ENCODE measurements around the gene HTR3C.
"Not testable (repeated sequence)": the region's sequence is repeated elsewhere in the genome, so short reads cannot be mapped to it uniquely, and the experiment has no call there.

Gene HTR3C

DNA sequence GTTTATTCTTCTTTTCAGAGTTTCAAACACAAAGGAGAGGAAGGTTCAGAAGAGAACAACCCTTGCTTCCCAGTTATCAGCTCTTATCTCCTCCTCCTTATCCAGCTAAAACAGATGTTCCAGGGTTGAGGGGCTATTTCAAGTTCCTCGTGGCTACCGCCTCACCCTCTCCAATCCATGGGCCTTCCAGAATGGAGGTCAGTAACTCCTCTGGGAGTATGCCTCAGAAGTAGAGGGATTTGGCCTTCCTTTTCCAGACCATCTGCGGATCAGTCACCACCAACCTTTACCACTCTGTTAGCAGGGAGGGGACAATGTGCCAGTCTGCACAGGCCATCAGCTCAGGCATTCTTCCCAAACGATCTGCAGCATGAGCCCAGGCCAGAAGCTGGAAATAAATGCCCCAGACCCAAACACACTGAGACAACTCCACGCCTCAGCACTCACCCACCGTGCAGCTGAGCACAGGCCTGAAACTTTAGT lies 14.8 kb downstream of the HTR3C start:
- Histone ChIP-seq H3K27ac (ENCODE audit: low read length) (no peak overlapping the region), H3K9me3 (ENCODE audit: control insufficient read depth in 2 of 2, low read length in 2 of 2) (no peaks in the 10 kb centered on the region), H3K27me3 (ENCODE audit: control insufficient read depth in 1 of 2, insufficient read depth in 2 of 2, low read length in 2 of 2) (no peaks in the 10 kb centered on the region), H3K36me3 (ENCODE audit: control insufficient read depth in 2 of 2, insufficient read depth in 2 of 2, low read length in 2 of 2) (no peaks in the 10 kb centered on the region), H3K4me1 (ENCODE audit: control insufficient read depth, insufficient read depth, low read length) (no peaks in the 10 kb centered on the region), H3K4me3 (ENCODE audit: low read length in 2 of 2) (no peak overlapping the region), H3K9ac (ENCODE audit: low read length in 2 of 2) (no peak overlapping the region)

DNA sequence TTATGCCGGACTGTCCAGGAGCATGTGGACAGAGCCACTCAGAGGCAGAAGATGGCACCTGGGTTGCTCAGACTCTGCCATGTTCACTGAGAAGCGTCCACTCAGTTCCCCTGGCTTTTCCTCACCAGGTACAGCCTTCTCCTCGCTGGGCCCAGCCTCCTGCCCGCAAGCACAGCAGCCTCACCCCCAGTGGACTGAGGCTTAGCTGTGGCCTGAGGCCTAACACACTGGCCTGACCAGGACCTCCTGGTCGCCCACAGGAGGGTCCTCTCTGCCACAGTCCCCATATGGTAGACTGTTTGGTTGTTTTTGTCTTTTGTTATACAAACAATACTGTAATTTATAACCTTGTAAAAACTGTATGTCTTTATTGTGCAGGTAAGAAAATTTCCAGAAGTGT lies 15.5 kb downstream of the HTR3C start:
- Histone ChIP-seq H3K27me3 (ENCODE audit: control insufficient read depth in 1 of 2, insufficient read depth in 2 of 2, low read length in 2 of 2) (no peaks in the 10 kb centered on the region), H3K27ac (ENCODE audit: low read length) (no peak overlapping the region), H3K4me3 (ENCODE audit: low read length in 2 of 2) (no peak overlapping the region), H3K4me1 (ENCODE audit: control insufficient read depth, insufficient read depth, low read length) (no peaks in the 10 kb centered on the region), H3K9me3 (ENCODE audit: control insufficient read depth in 2 of 2, low read length in 2 of 2) (no peaks in the 10 kb centered on the region), H3K36me3 (ENCODE audit: control insufficient read depth in 2 of 2, insufficient read depth in 2 of 2, low read length in 2 of 2) (no peaks in the 10 kb centered on the region), H3K9ac (ENCODE audit: low read length in 2 of 2) (no peak overlapping the region)

- not testable (repeated sequence) for H3K36me3 ChIP-seq (ENCODE audit: control insufficient read depth in 2 of 2, insufficient read depth in 2 of 2, low read length in 2 of 2); H3K27me3 ChIP-seq (ENCODE audit: control insufficient read depth in 1 of 2, insufficient read depth in 2 of 2, low read length in 2 of 2); H3K4me3 ChIP-seq (ENCODE audit: low read length in 2 of 2); H3K9me3 ChIP-seq (ENCODE audit: control insufficient read depth in 2 of 2, low read length in 2 of 2); H3K4me1 ChIP-seq (ENCODE audit: control insufficient read depth, insufficient read depth, low read length); H3K27ac ChIP-seq (ENCODE audit: low read length); H3K9ac ChIP-seq (ENCODE audit: low read length in 2 of 2)
Observed at GRCh38 chr3:184071142-184071541, 18.3 kb downstream of the HTR3C start.

GRCh38 chr3:184073621-184074020 lies 20.8 kb downstream of the HTR3C start:
- no peaks in the 10 kb centered on the region for H3K27me3 ChIP-seq (ENCODE audit: control insufficient read depth in 1 of 2, insufficient read depth in 2 of 2, low read length in 2 of 2)
- no peaks in the 10 kb centered on the region for H3K9me3 ChIP-seq (ENCODE audit: control insufficient read depth in 2 of 2, low read length in 2 of 2)
- H3K4me3 ChIP-seq (ENCODE audit: low read length in 2 of 2) = no peak overlapping the region
- H3K4me1 ChIP-seq (ENCODE audit: control insufficient read depth, insufficient read depth, low read length) = no peaks in the 10 kb centered on the region
- no peaks in the 10 kb centered on the region for H3K36me3 ChIP-seq (ENCODE audit: control insufficient read depth in 2 of 2, insufficient read depth in 2 of 2, low read length in 2 of 2)
- H3K9ac ChIP-seq (ENCODE audit: low read length in 2 of 2) = no peak overlapping the region
- H3K27ac ChIP-seq (ENCODE audit: low read length) = no peak overlapping the region

DNA sequence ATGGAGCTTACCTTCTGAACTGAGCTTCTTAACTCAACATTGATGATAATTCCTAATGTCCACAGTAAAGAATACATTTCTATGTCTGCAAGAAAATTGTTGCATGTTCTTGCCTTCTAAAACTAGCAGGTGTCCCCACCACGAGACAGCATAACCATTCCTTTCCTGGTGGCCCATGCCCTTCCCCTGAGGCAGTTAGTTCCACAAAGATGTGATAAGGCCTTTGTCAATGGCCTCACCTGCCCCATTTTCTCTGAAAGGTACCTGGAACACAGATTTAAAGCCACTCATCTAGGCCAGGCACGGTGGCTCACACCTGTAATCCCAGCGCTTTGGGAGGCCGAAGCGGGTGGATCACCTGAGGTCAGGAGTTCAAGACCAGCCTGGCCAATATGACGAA lies 23.1 kb downstream of the HTR3C start:
- H3K4me3 ChIP-seq (ENCODE audit: low read length in 2 of 2) = no peak overlapping the region
- H3K9ac ChIP-seq (ENCODE audit: low read length in 2 of 2) = no peak overlapping the region
- H3K9me3 ChIP-seq (ENCODE audit: control insufficient read depth in 2 of 2, low read length in 2 of 2) = no peaks in the 10 kb centered on the region
- no peak overlapping the region for H3K27ac ChIP-seq (ENCODE audit: low read length)
- H3K4me1 ChIP-seq (ENCODE audit: control insufficient read depth, insufficient read depth, low read length) = no peaks in the 10 kb centered on the region
- no peaks in the 10 kb centered on the region for H3K36me3 ChIP-seq (ENCODE audit: control insufficient read depth in 2 of 2, insufficient read depth in 2 of 2, low read length in 2 of 2)
- no peaks in the 10 kb centered on the region for H3K27me3 ChIP-seq (ENCODE audit: control insufficient read depth in 1 of 2, insufficient read depth in 2 of 2, low read length in 2 of 2)

DNA sequence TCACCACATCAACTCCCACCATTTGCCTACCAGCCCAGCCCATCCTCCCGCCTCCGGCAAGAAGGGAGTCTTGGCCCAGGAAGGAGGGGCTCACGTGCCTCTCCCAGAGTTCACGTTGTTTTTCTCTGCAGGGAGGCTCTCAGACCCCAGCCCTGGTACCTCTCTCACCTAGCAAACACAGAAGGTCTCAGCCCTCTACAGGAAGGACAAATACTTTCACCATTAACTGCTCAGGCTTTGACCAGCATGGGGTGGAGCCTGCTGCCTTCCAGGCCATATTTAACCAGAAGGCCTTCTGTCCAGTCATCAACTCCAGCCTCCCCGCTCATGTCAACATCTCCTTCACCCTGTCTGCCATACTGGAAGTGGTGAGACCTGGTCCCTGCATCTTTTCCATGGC lies 25.0 kb downstream of the HTR3C start:
- Histone ChIP-seq H3K36me3 (ENCODE audit: control insufficient read depth in 2 of 2, insufficient read depth in 2 of 2, low read length in 2 of 2) (no peaks in the 10 kb centered on the region), H3K4me3 (ENCODE audit: low read length in 2 of 2) (no peak overlapping the region), H3K9ac (ENCODE audit: low read length in 2 of 2) (no peak overlapping the region), H3K27me3 (ENCODE audit: control insufficient read depth in 1 of 2, insufficient read depth in 2 of 2, low read length in 2 of 2) (no peaks in the 10 kb centered on the region), H3K27ac (ENCODE audit: low read length) (no peak overlapping the region), H3K9me3 (ENCODE audit: control insufficient read depth in 2 of 2, low read length in 2 of 2) (no peaks in the 10 kb centered on the region), H3K4me1 (ENCODE audit: control insufficient read depth, insufficient read depth, low read length) (no peaks in the 10 kb centered on the region)

DNA sequence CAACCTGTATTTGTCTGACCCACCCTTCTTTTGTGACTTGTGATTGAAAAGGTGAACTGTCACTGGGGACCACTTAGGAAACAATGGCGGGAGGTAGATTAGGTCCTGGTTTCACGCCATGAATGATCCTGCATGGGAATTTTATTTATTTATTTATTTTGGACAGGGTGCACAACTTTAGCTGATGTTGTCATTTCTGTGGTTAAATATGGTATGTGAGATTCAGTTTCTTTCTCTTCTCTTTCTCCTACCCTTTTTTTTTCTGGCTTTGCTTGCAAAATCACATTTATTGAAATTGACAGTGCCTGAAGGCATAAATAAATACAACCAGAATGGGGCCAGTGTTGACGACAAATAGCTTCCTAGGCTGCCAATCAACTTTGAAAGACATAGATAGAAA lies 26.0 kb downstream of the HTR3C start:
- H3K9ac ChIP-seq (ENCODE audit: low read length in 2 of 2) = no peak overlapping the region
- no peak overlapping the region for H3K4me3 ChIP-seq (ENCODE audit: low read length in 2 of 2)
- no peak overlapping the region for H3K27ac ChIP-seq (ENCODE audit: low read length)
- no peaks in the 10 kb centered on the region for H3K9me3 ChIP-seq (ENCODE audit: control insufficient read depth in 2 of 2, low read length in 2 of 2)
- H3K36me3 ChIP-seq (ENCODE audit: control insufficient read depth in 2 of 2, insufficient read depth in 2 of 2, low read length in 2 of 2) = no peaks in the 10 kb centered on the region
- H3K4me1 ChIP-seq (ENCODE audit: control insufficient read depth, insufficient read depth, low read length) = no peaks in the 10 kb centered on the region
- no peaks in the 10 kb centered on the region for H3K27me3 ChIP-seq (ENCODE audit: control insufficient read depth in 1 of 2, insufficient read depth in 2 of 2, low read length in 2 of 2)

- H3K27ac ChIP-seq (ENCODE audit: low read length) = no peak overlapping the region
- no peak overlapping the region for H3K9ac ChIP-seq (ENCODE audit: low read length in 2 of 2)
- no peaks in the 10 kb centered on the region for H3K4me1 ChIP-seq (ENCODE audit: control insufficient read depth, insufficient read depth, low read length)
- H3K4me3 ChIP-seq (ENCODE audit: low read length in 2 of 2) = no peak overlapping the region
- H3K36me3 ChIP-seq (ENCODE audit: control insufficient read depth in 2 of 2, insufficient read depth in 2 of 2, low read length in 2 of 2) = no peaks in the 10 kb centered on the region
- H3K27me3 ChIP-seq (ENCODE audit: control insufficient read depth in 1 of 2, insufficient read depth in 2 of 2, low read length in 2 of 2) = no peaks in the 10 kb centered on the region
- H3K9me3 ChIP-seq (ENCODE audit: control insufficient read depth in 2 of 2, low read length in 2 of 2) = no peaks in the 10 kb centered on the region
Observed at GRCh38 chr3:184081116-184081830, 28.4 kb downstream of the HTR3C start.

DNA sequence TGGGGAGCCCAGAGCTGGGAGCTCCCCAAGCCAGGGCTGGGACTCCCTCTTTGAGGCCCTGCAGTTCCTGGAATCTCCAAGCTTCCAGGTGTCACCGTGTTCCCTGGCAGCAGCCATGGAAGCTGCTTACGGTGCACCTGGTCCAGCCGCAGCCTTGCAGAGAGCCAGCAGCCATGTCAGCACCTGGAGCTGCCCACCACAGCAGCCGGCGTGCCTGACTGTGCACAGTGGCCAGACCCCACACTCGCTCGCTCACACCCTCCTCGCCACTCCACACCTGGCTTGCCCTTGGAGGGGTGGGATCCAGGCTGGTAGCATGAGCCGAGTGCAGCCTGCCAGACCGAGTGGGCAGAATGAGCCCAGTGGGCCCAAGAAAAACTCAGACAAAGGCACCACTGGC lies 29.2 kb downstream of the HTR3C start:
- H3K9me3 ChIP-seq (ENCODE audit: control insufficient read depth in 2 of 2, low read length in 2 of 2) = no peaks in the 10 kb centered on the region
- no peak overlapping the region for H3K4me3 ChIP-seq (ENCODE audit: low read length in 2 of 2)
- no peak overlapping the region for H3K9ac ChIP-seq (ENCODE audit: low read length in 2 of 2)
- no peaks in the 10 kb centered on the region for H3K36me3 ChIP-seq (ENCODE audit: control insufficient read depth in 2 of 2, insufficient read depth in 2 of 2, low read length in 2 of 2)
- no peaks in the 10 kb centered on the region for H3K4me1 ChIP-seq (ENCODE audit: control insufficient read depth, insufficient read depth, low read length)
- H3K27me3 ChIP-seq (ENCODE audit: control insufficient read depth in 1 of 2, insufficient read depth in 2 of 2, low read length in 2 of 2) = no peaks in the 10 kb centered on the region
- no peak overlapping the region for H3K27ac ChIP-seq (ENCODE audit: low read length)

DNA sequence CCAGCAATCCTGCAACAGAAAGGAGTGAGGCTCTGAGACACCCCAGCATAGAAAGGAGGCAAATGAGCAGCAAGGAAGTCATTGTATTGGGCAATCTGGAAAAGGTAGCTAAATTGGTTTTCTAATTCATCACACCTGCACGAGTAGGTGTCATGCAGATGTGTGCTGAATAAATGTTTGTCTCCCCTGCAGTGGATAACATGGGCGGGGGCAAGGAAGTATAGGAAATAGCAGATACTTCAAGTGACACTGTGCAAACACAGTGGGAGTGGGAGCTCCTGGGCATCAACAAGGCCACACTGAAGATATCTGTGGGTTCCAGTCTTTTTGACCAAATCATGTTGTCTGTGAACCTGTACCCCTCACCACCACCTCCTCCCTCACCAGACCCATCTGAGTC lies 29.6 kb downstream of the HTR3C start:
- Histone ChIP-seq H3K27ac (ENCODE audit: low read length) (no peak overlapping the region), H3K36me3 (ENCODE audit: control insufficient read depth in 2 of 2, insufficient read depth in 2 of 2, low read length in 2 of 2) (no peaks in the 10 kb centered on the region), H3K27me3 (ENCODE audit: control insufficient read depth in 1 of 2, insufficient read depth in 2 of 2, low read length in 2 of 2) (no peaks in the 10 kb centered on the region), H3K4me3 (ENCODE audit: low read length in 2 of 2) (no peak overlapping the region), H3K9me3 (ENCODE audit: control insufficient read depth in 2 of 2, low read length in 2 of 2) (no peaks in the 10 kb centered on the region), H3K4me1 (ENCODE audit: control insufficient read depth, insufficient read depth, low read length) (no peaks in the 10 kb centered on the region), H3K9ac (ENCODE audit: low read length in 2 of 2) (no peak overlapping the region)

DNA sequence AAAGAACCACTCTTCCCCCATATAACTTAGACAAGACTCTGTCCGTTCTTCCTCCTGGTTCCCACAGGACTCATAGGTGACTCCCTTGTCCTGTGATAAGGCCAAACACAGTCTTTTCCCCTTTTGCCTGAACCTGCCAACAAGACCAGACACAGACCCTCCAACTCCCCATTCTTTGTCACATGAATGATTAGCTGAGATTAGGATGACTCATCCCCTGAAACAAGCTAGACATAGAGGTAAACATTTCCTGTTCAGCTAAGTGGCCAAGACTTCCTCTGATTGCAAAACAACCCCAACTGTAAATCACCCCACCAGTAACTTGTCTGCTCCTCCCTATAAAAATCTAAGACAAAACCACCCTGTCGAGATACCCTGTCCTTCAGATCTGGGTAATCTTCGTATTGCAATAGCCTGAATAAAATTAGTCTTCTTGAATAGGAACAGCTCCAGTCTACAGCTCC lies 32.6 kb downstream of the HTR3C start:
- H3K27me3 ChIP-seq (ENCODE audit: control insufficient read depth in 1 of 2, insufficient read depth in 2 of 2, low read length in 2 of 2) = no peaks in the 10 kb centered on the region
- H3K9ac ChIP-seq (ENCODE audit: low read length in 2 of 2) = no peak overlapping the region
- no peak overlapping the region for H3K27ac ChIP-seq (ENCODE audit: low read length)
- H3K36me3 ChIP-seq (ENCODE audit: control insufficient read depth in 2 of 2, insufficient read depth in 2 of 2, low read length in 2 of 2) = no peaks in the 10 kb centered on the region
- H3K4me3 ChIP-seq (ENCODE audit: low read length in 2 of 2) = no peak overlapping the region
- H3K9me3 ChIP-seq (ENCODE audit: control insufficient read depth in 2 of 2, low read length in 2 of 2) = no peaks in the 10 kb centered on the region
- H3K4me1 ChIP-seq (ENCODE audit: control insufficient read depth, insufficient read depth, low read length) = no peaks in the 10 kb centered on the region
